HEK293 (cell line): ENCODE measurements around the gene RIMS3.
A peak's percentile ranks its signal among the peaks of the same experiment; 100 is the strongest.

ENCODE experiments used
- CTCF ChIA-PET: fragments of 350-600 bp; formaldehyde crosslinking; extraction: SDS; loops from one replicate; lab custom pipeline; 2021; ENCODE audit warnings: antibody characterized with exemption; lab: Yijun Ruan, JAX
- POLR2A ChIA-PET: fragments of 300-600 bp; formaldehyde crosslinking; extraction: SDS; loops from one replicate; lab custom pipeline; 2020; ENCODE audit warnings: antibody characterized with exemption, inconsistent platforms; lab: Yijun Ruan, JAX
- H3K27ac ChIP-seq: fragments of 200-500 bp; sonication (Bioruptor generic); 2 replicates; pipeline ENCODE4 v1.5.1; 2014; ENCODE audit warnings: low read depth, low read length, control low read depth, inconsistent platforms; ENCODE audit errors: extremely low read depth
- H3K36me3 ChIP-seq, 2 experiments: fragments of 200-500 bp in 1 of 2; sonication (Bioruptor generic) in 1 of 2; 1 replicate in 1 of 2; 2 replicates in 1 of 2; pipeline ENCODE4 v1.5.1; 2014 to 2017; ENCODE audit warnings: inconsistent platforms in 2 of 2, low read length in 2 of 2; ENCODE audit not compliant: control insufficient read depth in 2 of 2, insufficient read depth in 1 of 2
- H3K4me1 ChIP-seq: fragments of 200-500 bp; sonication (Bioruptor generic); 2 replicates; pipeline ENCODE4 v1.5.1; 2014; ENCODE audit warnings: mild to moderate bottlenecking, low read length, inconsistent platforms; ENCODE audit not compliant: control insufficient read depth, insufficient read depth
- H3K4me3 ChIP-seq: 2 replicates; pipeline ENCODE4 v1.5.1; 2011; ENCODE audit warnings: low read depth, mild to moderate bottlenecking, control low read depth, low read length, moderate library complexity
- H3K9me3 ChIP-seq: fragments of 200-500 bp; sonication (Bioruptor generic); 2 replicates; pipeline ENCODE4 v1.5.1; 2014; ENCODE audit warnings: low read depth, low read length, inconsistent platforms; ENCODE audit not compliant: control insufficient read depth, insufficient read depth
- CTCF ChIP-seq: fragments of 450-650 bp; formaldehyde crosslinking; IDR thresholded peaks from 2 replicates; pipeline ENCODE4 v1.5.1; 2016; ENCODE audit warnings: missing biosample characterization, missing genetic modification characterization
- GLI4 ChIP-seq: fragments of 450-650 bp; formaldehyde crosslinking; IDR thresholded peaks from 2 replicates; pipeline ENCODE4 v1.5.1; 2016; ENCODE audit warnings: missing biosample characterization, missing genetic modification characterization
- KLF9 ChIP-seq: fragments of 450-650 bp; formaldehyde crosslinking; IDR thresholded peaks from 2 replicates; pipeline ENCODE4 v1.5.1; 2016; ENCODE audit warnings: missing biosample characterization, missing genetic modification characterization, low read depth
- SETDB1 ChIP-seq: IDR thresholded peaks from one replicate; pipeline ENCODE4 v1.6.1; 2017; ENCODE audit warnings: mild to moderate bottlenecking, low read length, moderate library complexity, mixed read lengths; ENCODE audit not compliant: insufficient read length
- ZNF350 ChIP-seq: fragments of 450-650 bp; formaldehyde crosslinking; IDR thresholded peaks from 2 replicates; pipeline ENCODE4 v1.5.0; 2017; ENCODE audit warnings: missing biosample characterization, mild to moderate bottlenecking, missing genetic modification characterization
- ZNF596 ChIP-seq: fragments of 450-650 bp; IDR thresholded peaks from 2 replicates; pipeline ENCODE4 v1.5.0; 2018; ENCODE audit warnings: missing biosample characterization, mild to moderate bottlenecking, missing genetic modification characterization, moderate library complexity
- ZNF768 ChIP-seq: fragments of 450-650 bp; formaldehyde crosslinking; IDR thresholded peaks from 2 replicates; pipeline ENCODE4 v1.5.1; 2018; ENCODE audit warnings: missing biosample characterization, mild to moderate bottlenecking, missing genetic modification characterization
- ZSCAN4 ChIP-seq: fragments of 450-650 bp; formaldehyde crosslinking; IDR thresholded peaks from 2 replicates; pipeline ENCODE4 v1.5.1; 2017; ENCODE audit warnings: missing biosample characterization, missing genetic modification characterization
- TF ChIP-seq, protein P1 (sequence below): fragments of 450-650 bp; formaldehyde crosslinking; conservative IDR thresholded peaks from 2 replicates; pipeline ENCODE4 v1.5.1; 2016; ENCODE audit warnings: low read depth, missing biosample characterization, missing genetic modification characterization
- TF ChIP-seq, protein P2 (sequence below): fragments of 450-650 bp; formaldehyde crosslinking; IDR thresholded peaks from 2 replicates; pipeline ENCODE4 v1.5.1; 2016; ENCODE audit warnings: missing biosample characterization, missing genetic modification characterization
- TF ChIP-seq, protein P3 (sequence below): fragments of 450-650 bp; formaldehyde crosslinking; IDR thresholded peaks from 2 replicates; pipeline ENCODE4 v1.5.1; 2016; ENCODE audit warnings: missing biosample characterization, missing genetic modification characterization
- TF ChIP-seq, protein P4 (sequence below): fragments of 450-650 bp; formaldehyde crosslinking; IDR thresholded peaks from 2 replicates; pipeline ENCODE4 v1.5.1; 2016; ENCODE audit warnings: missing biosample characterization, missing genetic modification characterization

Gene RIMS3

DNA sequence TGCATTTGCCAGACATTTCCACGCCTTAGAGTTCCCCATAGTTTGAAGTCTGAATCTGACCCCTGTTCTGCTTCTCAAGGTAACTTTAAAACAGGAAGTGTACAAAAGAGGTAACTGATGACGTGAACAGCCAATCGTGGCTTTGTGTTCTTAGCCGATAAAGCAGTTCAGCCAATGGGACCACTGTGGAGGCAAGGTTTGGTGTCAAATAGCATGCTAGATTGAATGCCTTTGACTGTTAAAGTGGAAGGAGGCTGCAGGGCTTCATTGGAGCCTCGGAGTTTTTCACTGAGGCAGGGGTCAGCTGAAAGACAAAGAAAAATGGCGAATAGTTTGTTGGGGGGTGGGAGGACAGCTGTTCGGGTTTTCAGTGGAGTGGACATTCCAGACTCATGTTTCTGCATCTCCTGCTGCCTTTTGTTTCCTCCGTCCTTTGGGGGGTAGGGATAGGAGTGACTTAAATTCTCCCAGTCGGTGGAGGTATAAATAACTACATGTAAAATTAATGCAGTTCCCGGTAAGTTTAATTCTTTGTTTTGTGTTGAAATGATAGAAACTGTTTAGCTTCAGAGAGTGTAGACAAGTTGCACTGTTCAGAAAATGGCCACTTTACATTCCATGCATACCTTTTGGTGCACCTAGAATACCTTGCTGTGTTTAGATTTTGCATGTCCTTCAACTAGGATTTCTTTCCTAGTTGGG lies 43.8 kb upstream of the RIMS3 start (continued):
- TF ChIP-seq ZSCAN4 (tag by site-specific recombination) (no peak), ZNF596 (tag by site-specific recombination) (no peak), CTCF (no peak), GLI4 (tag by site-specific recombination) (no peak), ZNF350 (tag by site-specific recombination) (peak; percentile 97), KLF9 (tag by site-specific recombination) (no peak), SETDB1 (peak; percentile 34)
- TF ChIP-seq, protein P1, sequence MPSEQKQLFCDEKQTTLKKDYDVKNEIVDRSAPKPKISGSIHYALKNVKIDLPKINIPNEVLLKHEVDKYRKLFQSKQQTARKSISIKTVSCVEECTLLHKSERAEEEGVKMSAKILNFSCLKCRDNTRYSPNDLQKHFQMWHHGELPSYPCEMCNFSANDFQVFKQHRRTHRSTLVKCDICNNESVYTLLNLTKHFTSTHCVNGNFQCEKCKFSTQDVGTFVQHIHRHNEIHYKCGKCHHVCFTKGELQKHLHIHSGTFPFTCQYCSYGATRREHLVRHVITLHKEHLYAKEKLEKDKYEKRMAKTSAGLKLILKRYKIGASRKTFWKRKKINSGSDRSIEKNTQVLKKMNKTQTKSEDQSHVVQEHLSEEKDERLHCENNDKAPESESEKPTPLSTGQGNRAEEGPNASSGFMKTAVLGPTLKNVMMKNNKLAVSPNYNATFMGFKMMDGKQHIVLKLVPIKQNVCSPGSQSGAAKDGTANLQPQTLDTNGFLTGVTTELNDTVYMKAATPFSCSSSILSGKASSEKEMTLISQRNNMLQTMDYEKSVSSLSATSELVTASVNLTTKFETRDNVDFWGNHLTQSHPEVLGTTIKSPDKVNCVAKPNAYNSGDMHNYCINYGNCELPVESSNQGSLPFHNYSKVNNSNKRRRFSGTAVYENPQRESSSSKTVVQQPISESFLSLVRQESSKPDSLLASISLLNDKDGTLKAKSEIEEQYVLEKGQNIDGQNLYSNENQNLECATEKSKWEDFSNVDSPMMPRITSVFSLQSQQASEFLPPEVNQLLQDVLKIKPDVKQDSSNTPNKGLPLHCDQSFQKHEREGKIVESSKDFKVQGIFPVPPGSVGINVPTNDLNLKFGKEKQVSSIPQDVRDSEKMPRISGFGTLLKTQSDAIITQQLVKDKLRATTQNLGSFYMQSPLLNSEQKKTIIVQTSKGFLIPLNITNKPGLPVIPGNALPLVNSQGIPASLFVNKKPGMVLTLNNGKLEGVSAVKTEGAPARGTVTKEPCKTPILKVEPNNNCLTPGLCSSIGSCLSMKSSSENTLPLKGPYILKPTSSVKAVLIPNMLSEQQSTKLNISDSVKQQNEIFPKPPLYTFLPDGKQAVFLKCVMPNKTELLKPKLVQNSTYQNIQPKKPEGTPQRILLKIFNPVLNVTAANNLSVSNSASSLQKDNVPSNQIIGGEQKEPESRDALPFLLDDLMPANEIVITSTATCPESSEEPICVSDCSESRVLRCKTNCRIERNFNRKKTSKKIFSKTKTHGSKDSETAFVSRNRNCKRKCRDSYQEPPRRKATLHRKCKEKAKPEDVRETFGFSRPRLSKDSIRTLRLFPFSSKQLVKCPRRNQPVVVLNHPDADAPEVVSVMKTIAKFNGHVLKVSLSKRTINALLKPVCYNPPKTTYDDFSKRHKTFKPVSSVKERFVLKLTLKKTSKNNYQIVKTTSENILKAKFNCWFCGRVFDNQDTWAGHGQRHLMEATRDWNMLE = no peak
- TF ChIP-seq, protein P2, sequence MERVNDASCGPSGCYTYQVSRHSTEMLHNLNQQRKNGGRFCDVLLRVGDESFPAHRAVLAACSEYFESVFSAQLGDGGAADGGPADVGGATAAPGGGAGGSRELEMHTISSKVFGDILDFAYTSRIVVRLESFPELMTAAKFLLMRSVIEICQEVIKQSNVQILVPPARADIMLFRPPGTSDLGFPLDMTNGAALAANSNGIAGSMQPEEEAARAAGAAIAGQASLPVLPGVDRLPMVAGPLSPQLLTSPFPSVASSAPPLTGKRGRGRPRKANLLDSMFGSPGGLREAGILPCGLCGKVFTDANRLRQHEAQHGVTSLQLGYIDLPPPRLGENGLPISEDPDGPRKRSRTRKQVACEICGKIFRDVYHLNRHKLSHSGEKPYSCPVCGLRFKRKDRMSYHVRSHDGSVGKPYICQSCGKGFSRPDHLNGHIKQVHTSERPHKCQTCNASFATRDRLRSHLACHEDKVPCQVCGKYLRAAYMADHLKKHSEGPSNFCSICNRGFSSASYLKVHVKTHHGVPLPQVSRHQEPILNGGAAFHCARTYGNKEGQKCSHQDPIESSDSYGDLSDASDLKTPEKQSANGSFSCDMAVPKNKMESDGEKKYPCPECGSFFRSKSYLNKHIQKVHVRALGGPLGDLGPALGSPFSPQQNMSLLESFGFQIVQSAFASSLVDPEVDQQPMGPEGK (tag by site-specific recombination) = 0 out of 2 replicates have a peak, but pooled peaks have one; percentile 20
- TF ChIP-seq, protein P3, sequence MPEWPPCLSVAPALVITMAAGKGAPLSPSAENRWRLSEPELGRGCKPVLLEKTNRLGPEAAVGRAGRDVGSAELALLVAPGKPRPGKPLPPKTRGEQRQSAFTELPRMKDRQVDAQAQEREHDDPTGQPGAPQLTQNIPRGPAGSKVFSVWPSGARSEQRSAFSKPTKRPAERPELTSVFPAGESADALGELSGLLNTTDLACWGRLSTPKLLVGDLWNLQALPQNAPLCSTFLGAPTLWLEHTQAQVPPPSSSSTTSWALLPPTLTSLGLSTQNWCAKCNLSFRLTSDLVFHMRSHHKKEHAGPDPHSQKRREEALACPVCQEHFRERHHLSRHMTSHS (tag by site-specific recombination) = no peak
- TF ChIP-seq, all 188 proteins: peak for 16

DNA sequence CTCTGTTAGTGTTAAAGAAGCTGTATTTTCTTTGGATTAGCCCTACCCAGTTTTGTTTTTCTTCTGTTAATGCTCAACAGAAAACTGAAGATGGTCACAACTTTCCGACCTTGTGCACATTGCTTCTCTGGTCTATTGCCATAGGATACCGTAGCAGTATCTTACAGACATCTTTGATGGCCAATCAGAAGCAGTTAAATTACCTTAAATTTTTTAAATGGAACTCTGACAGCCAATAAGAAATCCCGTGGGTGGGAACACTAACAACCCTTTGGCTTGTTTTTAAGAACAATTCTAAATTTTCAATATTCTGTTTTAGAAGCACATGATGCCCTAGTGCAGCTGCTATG lies 43.2 kb upstream of the RIMS3 start:
- no peak for TF ChIP-seq ZNF768 (tag by site-specific recombination)
- TF ChIP-seq, protein P4, sequence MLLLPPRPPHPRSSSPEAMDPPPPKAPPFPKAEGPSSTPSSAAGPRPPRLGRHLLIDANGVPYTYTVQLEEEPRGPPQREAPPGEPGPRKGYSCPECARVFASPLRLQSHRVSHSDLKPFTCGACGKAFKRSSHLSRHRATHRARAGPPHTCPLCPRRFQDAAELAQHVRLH (tag by site-specific recombination) = peak; percentile 42; the same call in 1 of the 2 replicates
- no peak overlapping the region for H3K27ac ChIP-seq
- peaks cover 0 to 8% of the 10 kb centered on the region in 2 experiments; a peak in 1 of 3 replicates for H3K36me3 ChIP-seq
- ChIA-PET POLR2A (interaction anchor here (4.8 kb wide), 1 partner anchor 18 kb away, joined by 42 read pairs; the partner anchor contains the start of gene NFYC), CTCF (no interaction called here)
- H3K4me3 ChIP-seq = peak overlapping the region; percentile 74
- no peaks in the 10 kb centered on the region for H3K9me3 ChIP-seq
- H3K4me1 ChIP-seq = peaks cover 21% of the 10 kb centered on the region
